Activated T-helper 17 cell treated with anti-CD3 and anti-CD28 coated beads, Interleukin-2, amount 50 U/mL, for 72 hours (primary cell): ENCODE measurements around the gene ERBB4. TPM values are rescaled to one million over a fixed set of nuclear protein-coding genes. Genes with fewer than 3 reads are reported as not detected.
"Not testable (repeated sequence)": the region's sequence is repeated elsewhere in the genome, so short reads cannot be mapped to it uniquely, and the experiment has no call there.

Experiments
- ATAC-seq: fragments of 150-1000 bp; cut with Tn5 transposase; replicated peaks from 2 replicates; pipeline ENCODE4 v1.10.0; 2021; ENCODE audit warnings: mild to moderate bottlenecking, moderate library complexity
- H3K27ac Mint-ChIP-seq: one replicate; pipeline ENCODE4 v1.8.0; 2022; ENCODE audit warnings: mixed read lengths
- H3K27me3 Mint-ChIP-seq: one replicate; pipeline ENCODE4 v1.8.0; 2022; ENCODE audit warnings: mixed read lengths
- H3K36me3 Mint-ChIP-seq: one replicate; pipeline ENCODE4 v1.8.0; 2022; ENCODE audit warnings: low read depth, mild to moderate bottlenecking, mixed read lengths
- H3K4me1 Mint-ChIP-seq: one replicate; pipeline ENCODE4 v1.8.0; 2022; ENCODE audit warnings: mixed read lengths
- H3K4me3 Mint-ChIP-seq: one replicate; pipeline ENCODE4 v1.8.0; 2022; ENCODE audit warnings: mild to moderate bottlenecking, mixed read lengths
- H3K9me3 Mint-ChIP-seq: one replicate; pipeline ENCODE4 v1.8.0; 2022; ENCODE audit warnings: mixed read lengths
- total RNA-seq, 2 donors: library from RNA; stranded (reverse); gene quantifications; one replicate each; pipeline ENCODE4 v1.2.3, GENCODE V29; 2022

The ERBB4 gene
- total RNA-seq, 2 donors from 2014 or later: not detected

DNA sequence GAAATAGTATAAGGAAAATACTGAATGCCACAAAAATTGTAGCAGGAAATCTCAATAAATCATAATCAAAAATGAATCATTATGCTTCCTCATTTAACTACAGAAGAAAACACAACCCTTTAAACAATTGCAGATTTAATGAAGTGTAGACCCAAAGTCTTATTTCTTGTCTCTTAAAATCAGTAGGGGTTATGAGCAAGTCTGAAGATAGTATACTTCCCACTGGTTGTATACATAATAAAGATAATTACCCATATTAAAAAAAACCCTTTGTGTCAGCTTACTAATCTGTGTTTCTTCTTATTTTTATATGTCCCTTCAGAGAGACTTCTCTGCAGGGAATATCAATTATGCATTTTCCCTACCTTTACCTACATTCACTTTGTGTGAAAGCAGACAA is 504.7 kb downstream of the ERBB4 start:
- H3K36me3 Mint-ChIP-seq: no peaks in the 10 kb centered on the region

DNA sequence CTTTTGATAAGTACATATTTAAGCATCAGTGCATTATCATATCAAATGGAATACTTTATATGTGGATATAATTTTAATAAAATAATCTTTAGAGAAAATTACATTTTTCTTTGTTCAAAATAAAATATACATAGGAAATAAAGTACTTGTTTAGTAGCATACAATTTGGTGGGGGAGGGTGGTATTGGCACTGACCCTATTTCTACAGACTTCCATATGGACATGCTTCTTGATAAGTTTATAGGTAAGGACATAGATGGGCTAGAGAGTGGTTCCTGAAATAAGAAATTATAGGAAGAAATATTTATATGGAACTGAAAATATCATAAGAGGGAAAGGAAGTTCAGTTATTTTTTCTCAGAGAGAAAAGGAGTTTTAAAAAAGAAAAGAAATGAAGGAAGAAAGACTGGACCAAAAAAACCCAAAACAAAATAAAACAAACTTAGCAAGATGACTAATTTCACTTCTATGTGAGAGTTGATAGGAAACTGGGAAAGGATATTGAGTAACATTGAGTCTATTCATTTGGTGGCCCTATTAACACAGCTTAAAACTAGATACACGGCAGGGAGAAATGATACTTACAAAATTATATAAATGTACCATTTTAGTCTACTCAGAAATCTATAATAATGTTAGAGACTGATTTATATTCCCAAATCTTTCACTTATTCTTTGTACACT is 505.9 kb downstream of the ERBB4 start:
- no peaks in the 10 kb centered on the region for H3K4me1 Mint-ChIP-seq
- H3K36me3 Mint-ChIP-seq: no peaks in the 10 kb centered on the region
- no peaks in the 10 kb centered on the region for H3K27me3 Mint-ChIP-seq
- H3K4me3 Mint-ChIP-seq: no peak overlapping the region
- ATAC-seq: no peak
- no peak overlapping the region for H3K27ac Mint-ChIP-seq
- peaks cover 10% of the 10 kb centered on the region for H3K9me3 Mint-ChIP-seq

More for the DNA sequence above, 504.7 kb downstream of the ERBB4 start:
- no peak overlapping the region for H3K4me3 Mint-ChIP-seq
- no peak for ATAC-seq
- no peaks in the 10 kb centered on the region for H3K4me1 Mint-ChIP-seq
- H3K27me3 Mint-ChIP-seq: no peaks in the 10 kb centered on the region
- no peak overlapping the region for H3K27ac Mint-ChIP-seq
- peaks cover 10% of the 10 kb centered on the region for H3K9me3 Mint-ChIP-seq

DNA sequence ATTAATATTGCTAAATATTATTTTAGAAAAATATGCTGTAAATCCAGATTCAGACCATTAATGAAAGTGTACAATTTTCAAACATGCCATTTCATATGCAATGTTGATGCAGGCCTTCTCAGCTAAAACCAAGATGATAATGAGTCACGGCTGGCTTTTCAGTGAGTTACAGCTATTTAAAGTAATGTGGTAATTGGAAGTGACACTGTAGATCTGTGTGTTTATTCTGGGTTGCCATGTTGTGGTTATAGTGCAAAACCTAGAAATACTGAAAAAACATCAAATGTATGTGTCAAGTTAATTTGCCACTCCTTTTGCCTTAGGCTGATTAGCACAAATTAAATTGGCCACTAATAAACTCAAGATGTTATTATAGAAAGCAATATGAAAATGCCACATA is 506.6 kb downstream of the ERBB4 start:
- Mint-ChIP-seq H3K36me3 (no peaks in the 10 kb centered on the region), H3K9me3 (peaks cover 10% of the 10 kb centered on the region), H3K27me3 (no peaks in the 10 kb centered on the region), H3K27ac (no peak overlapping the region), H3K4me3 (no peak overlapping the region), H3K4me1 (no peaks in the 10 kb centered on the region)
- no peak for ATAC-seq

DNA sequence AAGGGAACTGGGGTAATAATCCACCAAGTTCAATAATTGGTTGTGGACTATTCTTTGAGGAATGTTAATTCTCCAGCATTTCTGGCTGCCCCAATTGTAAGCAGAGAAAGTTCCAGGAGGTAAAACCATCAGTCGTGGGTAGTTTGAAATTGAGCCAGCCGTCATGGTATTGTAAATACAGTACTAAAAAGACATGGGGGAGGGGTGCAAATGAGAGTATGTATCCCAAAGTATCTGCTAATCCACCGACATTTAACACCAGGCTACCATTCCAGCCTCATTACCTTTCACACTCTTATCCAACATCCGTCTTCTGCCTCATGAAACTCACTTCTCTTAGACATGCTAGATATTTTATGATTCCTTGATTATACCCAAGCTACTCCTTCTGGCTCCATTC is 507.9 kb downstream of the ERBB4 start:
- no peaks in the 10 kb centered on the region for H3K27me3 Mint-ChIP-seq
- H3K36me3 Mint-ChIP-seq: no peaks in the 10 kb centered on the region
- H3K27ac Mint-ChIP-seq: no peak overlapping the region
- no peak for ATAC-seq
- no peak overlapping the region for H3K4me3 Mint-ChIP-seq
- H3K9me3 Mint-ChIP-seq: peaks cover 10% of the 10 kb centered on the region
- H3K4me1 Mint-ChIP-seq: no peaks in the 10 kb centered on the region

DNA sequence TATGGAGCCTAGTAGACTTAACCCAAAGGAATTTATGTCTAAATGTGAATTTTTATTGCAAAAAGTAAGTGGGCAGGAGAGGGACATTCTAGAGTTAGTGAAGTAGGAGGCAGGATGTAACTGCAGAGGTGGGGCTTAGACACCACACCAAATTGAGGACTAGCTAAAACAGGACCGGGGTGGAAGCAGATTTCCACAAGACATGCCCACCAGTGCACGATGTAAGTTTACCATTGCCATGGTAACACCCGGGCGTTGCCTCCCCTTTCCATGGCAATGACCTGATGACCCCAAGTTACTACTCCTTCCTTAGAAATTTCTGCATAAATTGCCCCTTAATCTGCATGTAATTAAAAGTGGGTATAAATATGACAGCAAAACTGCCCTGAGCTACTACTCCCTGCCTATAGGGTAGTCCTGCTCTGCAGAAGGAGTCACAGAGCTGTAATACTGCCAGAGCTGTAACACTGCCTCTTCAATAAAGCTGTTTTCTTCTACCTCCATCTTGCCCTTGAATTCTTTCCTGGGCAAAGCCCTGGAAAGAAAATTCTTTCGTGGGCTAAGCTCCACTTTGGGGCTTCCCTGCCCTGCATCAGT is 509.7 kb downstream of the ERBB4 start:
- H3K36me3 Mint-ChIP-seq: no peaks in the 10 kb centered on the region
- H3K4me3 Mint-ChIP-seq: no peak overlapping the region
- peaks cover 17% of the 10 kb centered on the region for H3K9me3 Mint-ChIP-seq
- no peaks in the 10 kb centered on the region for H3K27me3 Mint-ChIP-seq
- no peak for ATAC-seq
- H3K4me1 Mint-ChIP-seq: no peaks in the 10 kb centered on the region
- H3K27ac Mint-ChIP-seq: no peak overlapping the region

DNA sequence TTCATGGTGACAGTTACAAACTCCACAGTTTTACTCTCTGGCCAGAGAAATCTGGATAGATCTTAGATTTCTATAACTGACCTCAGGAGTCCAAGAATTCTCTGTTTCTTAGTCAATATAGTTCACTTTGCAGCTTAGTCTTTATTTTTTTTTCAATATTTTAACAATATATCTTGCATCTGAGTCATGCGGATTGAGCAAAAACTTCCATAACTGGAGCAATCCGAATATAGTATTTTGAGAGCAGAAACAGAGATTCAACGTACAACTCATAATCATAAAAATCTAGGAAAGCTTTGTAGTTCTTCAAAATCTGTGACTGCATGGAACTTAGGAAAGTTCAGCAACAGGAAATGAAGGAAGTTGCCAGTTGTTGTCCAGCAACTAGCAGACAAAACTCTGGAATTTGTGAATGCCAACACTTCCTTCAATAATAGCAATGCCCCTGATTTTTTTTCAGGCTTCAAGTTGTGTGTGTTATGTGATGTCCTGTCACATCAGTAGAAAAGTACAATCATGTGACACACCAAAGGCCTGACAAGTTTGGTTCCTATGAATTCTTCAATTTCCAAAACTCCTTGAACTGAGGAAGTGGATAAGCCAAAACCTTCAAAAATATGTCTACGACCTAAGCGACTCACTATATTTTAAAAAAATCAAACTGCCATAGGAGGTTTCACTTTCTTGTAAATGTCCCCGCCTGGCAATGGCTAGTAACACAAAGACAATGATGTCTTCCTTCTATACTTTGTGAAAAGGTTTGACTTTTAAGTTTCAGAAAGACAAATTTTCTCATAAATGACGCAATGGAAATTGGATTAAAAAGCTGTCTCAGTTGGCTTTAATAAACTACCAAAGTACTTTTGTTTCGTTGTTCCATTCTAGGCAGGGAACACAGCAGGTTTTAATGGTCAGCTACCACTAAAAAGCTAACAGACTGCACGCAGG is 510.6 kb downstream of the ERBB4 start:
- H3K27me3 Mint-ChIP-seq: no peaks in the 10 kb centered on the region
- ATAC-seq: no peak
- H3K4me3 Mint-ChIP-seq: no peak overlapping the region
- H3K27ac Mint-ChIP-seq: no peak overlapping the region
- no peaks in the 10 kb centered on the region for H3K4me1 Mint-ChIP-seq
- H3K36me3 Mint-ChIP-seq: no peaks in the 10 kb centered on the region
- peaks cover 17% of the 10 kb centered on the region for H3K9me3 Mint-ChIP-seq

DNA sequence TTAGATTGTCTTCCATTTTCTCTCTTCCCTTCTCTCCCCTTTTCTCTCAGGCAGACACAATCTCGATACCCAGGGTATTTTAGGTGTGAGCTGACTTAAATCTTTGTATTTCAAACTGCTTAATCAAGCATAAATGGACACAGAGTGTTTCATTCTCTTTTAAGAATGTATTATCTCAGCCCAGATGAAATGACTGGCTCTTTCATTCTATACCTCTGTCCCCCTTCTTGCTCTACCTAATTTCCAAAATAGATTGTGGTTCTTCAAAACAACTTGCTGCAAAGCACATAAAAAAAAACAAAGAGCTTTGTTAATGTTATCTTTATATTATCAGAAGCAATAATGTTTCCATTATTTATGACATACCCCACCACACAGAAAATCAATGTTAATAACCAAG is 514.6 kb downstream of the ERBB4 start:
- Mint-ChIP-seq H3K9me3 (peaks cover 7% of the 10 kb centered on the region), H3K4me1 (no peaks in the 10 kb centered on the region), H3K27me3 (no peaks in the 10 kb centered on the region), H3K27ac (no peak overlapping the region), H3K4me3 (no peak overlapping the region), H3K36me3 (no peaks in the 10 kb centered on the region)
- no peak for ATAC-seq

DNA sequence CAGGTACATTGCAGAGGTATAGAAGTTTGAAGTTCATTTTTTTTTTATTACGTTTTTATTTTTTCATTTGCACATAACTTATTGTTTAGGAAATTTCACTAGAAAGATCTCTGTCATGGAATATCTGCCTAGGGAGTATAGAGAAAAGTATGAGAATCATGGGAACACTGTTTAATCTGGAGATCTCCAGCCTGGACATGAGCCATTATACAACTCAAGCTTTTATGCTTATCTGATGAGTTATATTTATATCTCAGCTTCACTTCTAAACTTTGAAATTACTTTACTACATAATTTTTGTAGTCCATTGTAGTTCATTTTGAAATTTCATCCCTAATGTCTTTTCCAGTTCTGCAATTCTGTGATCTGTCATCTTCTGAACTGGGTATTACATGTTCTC is 515.6 kb downstream of the ERBB4 start:
- no peaks in the 10 kb centered on the region for H3K27me3 Mint-ChIP-seq
- no peaks in the 10 kb centered on the region for H3K4me1 Mint-ChIP-seq
- H3K36me3 Mint-ChIP-seq: no peaks in the 10 kb centered on the region
- no peak overlapping the region for H3K4me3 Mint-ChIP-seq
- no peak for ATAC-seq
- peaks cover 7% of the 10 kb centered on the region for H3K9me3 Mint-ChIP-seq
- no peak overlapping the region for H3K27ac Mint-ChIP-seq

DNA sequence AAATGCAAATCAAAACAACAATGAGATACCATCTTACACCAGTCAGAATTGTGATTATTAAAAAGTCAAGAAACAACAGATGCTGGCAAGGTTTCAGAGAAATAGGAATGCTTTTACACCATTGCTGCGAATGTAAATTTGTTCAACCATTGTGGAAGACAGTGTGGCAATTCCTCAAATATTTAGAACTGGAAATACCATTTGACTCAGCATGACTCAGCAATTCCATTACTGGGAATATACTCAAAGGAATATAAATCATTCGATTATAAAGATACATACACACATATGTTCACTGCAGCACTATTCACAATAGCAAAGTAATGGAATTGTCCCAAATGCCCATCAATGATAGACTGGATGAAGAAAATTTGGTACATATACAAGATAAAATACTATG is 516.7 kb downstream of the ERBB4 start:
- Mint-ChIP-seq H3K36me3 (no peaks in the 10 kb centered on the region), H3K9me3 (peaks cover 7% of the 10 kb centered on the region), H3K4me1 (no peaks in the 10 kb centered on the region), H3K4me3 (no peak overlapping the region), H3K27ac (no peak overlapping the region), H3K27me3 (no peaks in the 10 kb centered on the region)
- no peak for ATAC-seq

DNA sequence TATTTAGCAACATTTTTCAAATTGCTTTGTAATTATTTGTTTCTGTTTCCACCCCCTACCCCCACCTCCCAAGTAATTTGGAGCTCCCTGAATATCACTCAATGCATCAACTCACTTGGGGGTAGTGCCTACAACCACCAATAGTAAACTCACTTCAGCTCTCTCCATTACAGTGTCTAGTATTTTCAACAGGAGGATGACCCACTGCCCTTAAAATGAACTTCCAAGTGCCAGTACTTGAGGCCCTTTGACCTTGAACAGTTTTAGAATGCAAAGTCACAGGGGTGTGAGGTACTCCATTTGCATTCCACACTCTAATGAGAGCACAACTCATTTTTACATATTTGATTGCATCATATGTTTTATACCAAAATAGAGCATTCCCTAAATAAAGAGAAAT is 523.0 kb downstream of the ERBB4 start:
- no peak for ATAC-seq
- Mint-ChIP-seq H3K27me3 (no peaks in the 10 kb centered on the region), H3K4me1 (no peaks in the 10 kb centered on the region), H3K9me3 (peaks cover 5% of the 10 kb centered on the region), H3K27ac (no peak overlapping the region), H3K4me3 (no peak overlapping the region), H3K36me3 (no peaks in the 10 kb centered on the region)

DNA sequence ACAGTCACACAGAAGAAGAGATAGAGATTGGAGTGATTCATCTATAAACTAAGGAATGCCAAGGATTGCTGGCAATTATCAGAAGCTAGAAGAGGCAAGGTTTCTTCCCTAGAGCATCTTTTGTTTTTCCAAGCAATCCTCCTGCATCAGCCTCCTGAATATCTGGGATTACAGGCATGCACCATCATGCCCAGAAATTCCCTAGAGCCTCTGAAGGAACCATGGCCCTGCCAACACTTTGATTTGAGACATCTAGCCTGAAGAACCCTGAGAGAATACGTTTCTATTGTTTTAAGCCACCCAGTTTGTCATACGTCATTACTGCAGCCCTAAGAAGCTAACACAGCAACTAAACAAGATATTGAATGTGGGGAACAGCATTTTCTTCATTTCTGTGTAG is 525.0 kb downstream of the ERBB4 start:
- no peak for ATAC-seq
- Mint-ChIP-seq H3K4me3 (no peak overlapping the region), H3K27ac (no peak overlapping the region), H3K4me1 (no peaks in the 10 kb centered on the region), H3K36me3 (no peaks in the 10 kb centered on the region), H3K27me3 (no peaks in the 10 kb centered on the region), H3K9me3 (peaks cover 9% of the 10 kb centered on the region)

DNA sequence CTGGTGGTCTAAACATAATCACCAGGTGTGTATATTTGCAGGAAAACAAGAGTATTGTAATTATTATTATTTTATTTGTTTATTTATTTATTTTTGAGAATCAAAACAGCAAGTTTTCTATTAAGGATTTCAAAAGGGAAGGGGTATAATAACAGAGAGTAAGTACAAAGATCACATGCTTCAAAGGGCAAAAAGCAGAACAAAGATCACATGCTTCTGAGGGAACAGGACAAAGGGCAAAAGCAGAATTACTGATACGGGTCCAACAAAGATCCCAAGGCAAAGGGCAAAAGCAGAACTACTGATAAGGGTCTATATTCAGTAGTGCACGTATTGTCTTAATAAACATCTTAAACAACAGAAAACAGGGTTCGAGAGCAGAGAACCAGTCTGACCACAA is 528.3 kb downstream of the ERBB4 start:
- H3K27ac Mint-ChIP-seq, H3K4me1 Mint-ChIP-seq, H3K9me3 Mint-ChIP-seq, H3K27me3 Mint-ChIP-seq, H3K4me3 Mint-ChIP-seq, H3K36me3 Mint-ChIP-seq, ATAC-seq: not testable (repeated sequence)

DNA sequence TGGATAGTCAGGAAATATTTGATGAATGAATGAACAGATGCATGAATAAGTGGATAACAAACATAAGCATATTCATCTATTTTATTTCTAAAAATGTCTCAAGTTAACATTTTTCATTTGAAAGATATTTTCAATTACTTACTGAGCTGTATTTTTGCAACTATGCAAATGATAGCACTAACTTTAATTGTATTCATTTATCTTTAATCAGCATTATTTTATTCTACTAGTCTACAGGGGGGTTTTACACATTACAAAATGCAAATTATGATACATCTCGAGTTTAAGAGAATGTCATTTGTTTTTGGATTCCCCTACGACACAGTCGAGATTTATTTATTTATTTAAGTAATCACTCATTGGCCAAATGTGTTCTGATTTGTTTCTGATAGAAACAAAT is 530.6 kb downstream of the ERBB4 start:
- H3K36me3 Mint-ChIP-seq: no peaks in the 10 kb centered on the region
- H3K27ac Mint-ChIP-seq: no peak overlapping the region
- no peak for ATAC-seq
- H3K9me3 Mint-ChIP-seq: peaks cover 4% of the 10 kb centered on the region
- H3K27me3 Mint-ChIP-seq: no peaks in the 10 kb centered on the region
- no peaks in the 10 kb centered on the region for H3K4me1 Mint-ChIP-seq
- H3K4me3 Mint-ChIP-seq: no peak overlapping the region

DNA sequence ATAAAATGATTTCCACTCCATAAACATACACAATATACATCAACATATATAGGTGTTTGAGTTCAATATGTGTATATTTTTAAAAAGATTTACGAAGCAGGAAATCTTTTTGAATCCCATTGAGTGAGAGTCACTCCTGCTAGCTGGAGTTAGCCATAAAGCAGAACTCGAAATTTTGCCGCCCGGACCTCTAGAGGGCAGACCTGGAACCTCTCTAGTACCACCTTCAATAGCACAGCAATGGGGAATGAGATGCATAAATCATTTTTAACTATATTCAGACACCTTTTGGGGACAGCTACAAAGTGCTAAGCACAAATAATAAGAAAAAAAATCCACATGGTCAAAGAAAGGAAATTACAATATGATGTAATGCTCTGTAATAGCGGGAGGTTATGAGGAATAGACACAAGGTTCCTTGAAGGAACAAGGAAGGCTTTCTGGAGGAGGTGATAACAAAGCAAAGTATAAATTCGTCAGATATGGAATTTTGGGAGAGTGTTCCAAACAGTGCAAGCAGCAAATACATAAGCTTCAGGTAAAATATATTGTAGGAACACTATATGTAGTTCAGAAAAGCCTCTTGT is 533.4 kb downstream of the ERBB4 start:
- H3K36me3 Mint-ChIP-seq: no peaks in the 10 kb centered on the region
- no peak overlapping the region for H3K27ac Mint-ChIP-seq
- ATAC-seq: no peak
- no peak overlapping the region for H3K4me3 Mint-ChIP-seq
- no peaks in the 10 kb centered on the region for H3K27me3 Mint-ChIP-seq
- peaks cover 4% of the 10 kb centered on the region for H3K9me3 Mint-ChIP-seq
- no peaks in the 10 kb centered on the region for H3K4me1 Mint-ChIP-seq
